ENCODE results near the gene ITGB3. TPM values are rescaled to one million over a fixed set of nuclear protein-coding genes. Genes with fewer than 3 reads are reported as not detected.

Gene ITGB3
- total RNA-seq, 1 donor from 2014 or later = 6.6 TPM

DNA sequence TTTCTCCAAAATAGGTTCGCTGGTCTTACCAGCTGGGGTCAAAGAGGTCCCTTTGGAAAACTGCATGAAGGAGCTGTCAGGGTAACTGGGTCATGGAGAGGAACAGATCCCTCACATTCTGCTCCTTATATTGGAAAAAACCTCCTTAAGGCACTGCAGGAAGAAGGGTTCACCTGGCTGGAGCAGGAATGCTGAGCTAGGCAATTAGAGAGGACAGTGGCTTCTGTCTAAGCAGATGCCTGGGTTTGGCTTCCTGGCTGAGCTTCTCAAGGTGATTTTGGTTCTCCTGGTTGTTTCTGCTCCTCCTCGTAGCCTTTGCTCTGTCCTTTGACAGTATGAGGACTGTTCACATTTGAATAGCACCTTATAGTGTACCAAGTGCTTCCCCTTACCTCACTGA is 19.6 kb downstream of the ITGB3 start:
- H3K4me1 ChIP-seq = peaks cover 31% of the 10 kb centered on the region
- no peaks in the 10 kb centered on the region for H3K9me3 ChIP-seq
- no peaks in the 10 kb centered on the region for H3K27me3 ChIP-seq
- intact Hi-C loops (cut with DNase I) = no loop called here
- H3K4me3 ChIP-seq = no peak overlapping the region
- DNase-seq (no peak), ATAC-seq (no peak)
- no peaks in the 10 kb centered on the region for H3K36me3 ChIP-seq
- H3K27ac ChIP-seq = no peak overlapping the region
- TF ChIP-seq, protein P1, sequence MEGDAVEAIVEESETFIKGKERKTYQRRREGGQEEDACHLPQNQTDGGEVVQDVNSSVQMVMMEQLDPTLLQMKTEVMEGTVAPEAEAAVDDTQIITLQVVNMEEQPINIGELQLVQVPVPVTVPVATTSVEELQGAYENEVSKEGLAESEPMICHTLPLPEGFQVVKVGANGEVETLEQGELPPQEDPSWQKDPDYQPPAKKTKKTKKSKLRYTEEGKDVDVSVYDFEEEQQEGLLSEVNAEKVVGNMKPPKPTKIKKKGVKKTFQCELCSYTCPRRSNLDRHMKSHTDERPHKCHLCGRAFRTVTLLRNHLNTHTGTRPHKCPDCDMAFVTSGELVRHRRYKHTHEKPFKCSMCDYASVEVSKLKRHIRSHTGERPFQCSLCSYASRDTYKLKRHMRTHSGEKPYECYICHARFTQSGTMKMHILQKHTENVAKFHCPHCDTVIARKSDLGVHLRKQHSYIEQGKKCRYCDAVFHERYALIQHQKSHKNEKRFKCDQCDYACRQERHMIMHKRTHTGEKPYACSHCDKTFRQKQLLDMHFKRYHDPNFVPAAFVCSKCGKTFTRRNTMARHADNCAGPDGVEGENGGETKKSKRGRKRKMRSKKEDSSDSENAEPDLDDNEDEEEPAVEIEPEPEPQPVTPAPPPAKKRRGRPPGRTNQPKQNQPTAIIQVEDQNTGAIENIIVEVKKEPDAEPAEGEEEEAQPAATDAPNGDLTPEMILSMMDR (IDR thresholded peaks at IDR 0.05) = no peak

DNA sequence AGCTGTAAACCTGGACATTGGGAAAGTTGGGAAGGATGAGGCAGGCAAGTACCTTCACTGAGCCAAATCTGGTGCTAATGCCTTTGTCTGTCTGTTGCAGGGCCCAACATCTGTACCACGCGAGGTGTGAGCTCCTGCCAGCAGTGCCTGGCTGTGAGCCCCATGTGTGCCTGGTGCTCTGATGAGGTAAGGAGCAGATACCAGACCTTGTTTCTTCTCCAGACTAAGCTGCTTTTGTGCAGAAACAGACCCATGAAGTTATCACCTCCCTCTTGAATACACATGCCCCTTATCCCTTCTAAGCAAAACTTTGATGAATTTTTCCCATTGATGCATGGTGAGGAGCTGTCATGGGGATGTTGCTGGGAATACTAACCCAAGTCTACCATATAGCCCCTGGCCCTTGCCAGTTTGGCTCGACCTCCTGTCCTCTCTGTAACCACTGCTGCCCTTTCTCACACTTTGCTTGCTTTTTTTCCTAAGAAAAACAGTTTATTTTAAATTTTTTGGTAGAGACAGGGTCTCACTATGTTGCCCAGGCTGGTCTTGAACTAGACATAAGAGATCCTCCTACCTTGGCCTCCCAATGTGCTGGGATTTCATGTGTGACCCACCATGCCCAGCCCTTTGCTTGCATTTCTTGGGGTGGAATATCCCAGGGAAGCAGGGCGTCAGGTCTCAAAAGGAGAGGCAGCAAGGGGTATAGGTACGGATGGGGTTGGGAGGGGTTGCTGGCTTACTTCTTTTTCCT is 20.9 kb downstream of the ITGB3 start:
- H3K27me3 ChIP-seq = no peaks in the 10 kb centered on the region
- peak overlapping the region; percentile 51 for H3K27ac ChIP-seq
- H3K4me1 ChIP-seq = peaks cover 43% of the 10 kb centered on the region
- no peak for ATAC-seq
- intact Hi-C loops (cut with DNase I) = no loop called here
- H3K36me3 ChIP-seq = no peaks in the 10 kb centered on the region
- no peaks in the 10 kb centered on the region for H3K9me3 ChIP-seq
- no peak overlapping the region for H3K4me3 ChIP-seq
- no peak for DNase-seq
- TF ChIP-seq, protein P1 (IDR thresholded peaks at IDR 0.05) = no peak

- Histone ChIP-seq H3K4me3 (no peak overlapping the region), H3K36me3 (no peaks in the 10 kb centered on the region), H3K9me3 (no peaks in the 10 kb centered on the region), H3K27me3 (no peaks in the 10 kb centered on the region), H3K27ac (peak overlapping the region; percentile 51), H3K4me1 (peaks cover 53% of the 10 kb centered on the region)
- intact Hi-C loops (cut with DNase I) = no loop called here
- ATAC-seq = no peak
- no peak for DNase-seq
- TF ChIP-seq, protein P1 (IDR thresholded peaks at IDR 0.05) = no peak
Observed at GRCh38 chr17:47275245-47275984, 21.8 kb downstream of the ITGB3 start.

DNA sequence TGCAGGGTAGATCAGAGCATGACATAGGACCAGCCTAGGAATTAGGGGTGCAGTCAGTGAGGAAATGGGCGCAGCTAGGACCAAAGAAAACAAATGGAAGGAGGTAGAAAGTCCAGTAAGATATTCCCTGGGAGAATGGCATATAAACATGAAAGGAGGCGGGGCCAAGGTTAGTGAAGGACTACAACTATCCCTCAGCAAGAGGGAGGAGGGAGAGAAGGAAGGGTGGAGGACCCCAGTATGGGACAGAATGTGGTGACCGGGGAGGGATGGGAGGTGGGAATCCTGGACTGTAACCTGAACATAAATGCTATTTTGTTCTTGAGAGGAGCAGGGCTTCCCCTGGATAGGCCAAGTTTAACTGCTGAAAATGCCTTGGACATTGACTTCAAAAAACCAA is 22.8 kb downstream of the ITGB3 start:
- H3K4me1 ChIP-seq = peaks cover 53% of the 10 kb centered on the region
- ATAC-seq = no peak

GRCh38 chr17:47276868-47277267 is 23.2 kb downstream of the ITGB3 start:
- no peaks in the 10 kb centered on the region for H3K27me3 ChIP-seq
- H3K36me3 ChIP-seq = no peaks in the 10 kb centered on the region
- peak overlapping the region; percentile 40 for H3K27ac ChIP-seq
- H3K9me3 ChIP-seq = no peaks in the 10 kb centered on the region
- intact Hi-C loops (cut with DNase I) = no loop called here
- H3K4me1 ChIP-seq = peaks cover 53% of the 10 kb centered on the region
- TF ChIP-seq, protein P1 (IDR thresholded peaks at IDR 0.05) = no peak
- DNase-seq = peak; percentile 68
- peak; percentile 55 for ATAC-seq
- H3K4me3 ChIP-seq = no peak overlapping the region

More for the DNA sequence above, 22.8 kb downstream of the ITGB3 start:
- DNase-seq = no peak
- TF ChIP-seq, protein P1 (IDR thresholded peaks at IDR 0.05) = no peak
- Histone ChIP-seq H3K36me3 (no peaks in the 10 kb centered on the region), H3K27me3 (no peaks in the 10 kb centered on the region), H3K4me3 (no peak overlapping the region), H3K27ac (peak overlapping the region; percentile 51), H3K9me3 (no peaks in the 10 kb centered on the region)
- intact Hi-C loops (cut with DNase I) = no loop called here

Measured in upper lobe of right lung (tissue), 1 donor.